IMR-90 (cell line): ENCODE results near the gene APOBEC3H. TPM values are rescaled to one million over a fixed set of nuclear protein-coding genes. Genes with fewer than 3 reads are reported as not detected.

Source experiments
- ATAC-seq: fragments of 200-7000 bp; cut with Tn5 transposase; 2 replicates; pipeline ENCODE4 v1.9.1; 2020; ENCODE audit warnings: low read depth, mild to moderate bottlenecking, moderate library complexity
- BruUV-seq: library from RNA; stranded (reverse); fragments of 400-500 nt; replicated peaks from 2 replicates; lab custom pipeline; 2021; lab: Mats Ljungman, UMichigan
- CTCF ChIA-PET: fragments of 300-600 bp; formaldehyde crosslinking; extraction: SDS; loops from one replicate; lab custom pipeline; 2021; ENCODE audit warnings: antibody characterized with exemption; lab: Yijun Ruan, JAX
- POLR2A ChIA-PET: fragments of 300-600 bp; sonication (Branson Sonifier 250); formaldehyde crosslinking; loops from one replicate; lab custom pipeline; 2022; ENCODE audit warnings: antibody characterized with exemption; ENCODE audit not compliant: unreplicated experiment; lab: Charles Lee
- DNase-seq: peaks from one replicate; pipeline ENCODE4 v3.0.0; 2013
- H2AFZ ChIP-seq: replicated peaks from 2 replicates; pipeline ENCODE3; 2013; ENCODE audit warnings: low read length, mild to moderate bottlenecking; ENCODE audit not compliant: poor library complexity
- H2AK5ac ChIP-seq: 2 replicates; pipeline ENCODE4 v1.6.1; 2013; ENCODE audit warnings: low read depth, low read length, inconsistent platforms
- H2AK9ac ChIP-seq: replicated peaks from 2 replicates; pipeline ENCODE3; 2013; ENCODE audit warnings: mild to moderate bottlenecking, low read depth, low read length, moderate library complexity; ENCODE audit not compliant: poor library complexity
- H2BK120ac ChIP-seq: 2 replicates; pipeline ENCODE4 v1.6.1; 2013; ENCODE audit warnings: low read depth, low read length, inconsistent platforms
- H2BK15ac ChIP-seq: 3 replicates; pipeline ENCODE4 v1.6.1; 2013; ENCODE audit warnings: low read depth, low read length, inconsistent platforms
- H2BK20ac ChIP-seq: 2 replicates; pipeline ENCODE4 v1.6.1; 2013; ENCODE audit warnings: low read depth, mild to moderate bottlenecking, inconsistent platforms, low read length, moderate library complexity
- H2BK5ac ChIP-seq: 2 replicates; pipeline ENCODE4 v1.6.1; 2013; ENCODE audit warnings: mild to moderate bottlenecking, low read depth, low read length, inconsistent platforms; ENCODE audit not compliant: poor library complexity, severe bottlenecking
- H3K14ac ChIP-seq: replicated peaks from 2 replicates; pipeline ENCODE4 v1.6.1; 2013; ENCODE audit warnings: low read depth, low read length, inconsistent platforms
- H3K18ac ChIP-seq: 2 replicates; pipeline ENCODE4 v1.6.1; 2013; ENCODE audit warnings: low read depth, low read length, control low read depth
- H3K23ac ChIP-seq: 2 replicates; pipeline ENCODE4 v1.6.1; 2013; ENCODE audit warnings: low read depth, low read length, inconsistent platforms
- H3K27ac ChIP-seq: 2 replicates; pipeline ENCODE4 v1.5.1; 2013; ENCODE audit warnings: mild to moderate bottlenecking, control low read depth, low read length; ENCODE audit not compliant: insufficient read depth
- H3K27me3 ChIP-seq: 2 replicates; pipeline ENCODE4 v1.6.1; 2013; ENCODE audit warnings: low read length; ENCODE audit not compliant: control insufficient read depth, insufficient read depth
- H3K36me3 ChIP-seq: 2 replicates; pipeline ENCODE4 v1.6.1; 2013; ENCODE audit warnings: low read length, mixed read lengths; ENCODE audit not compliant: control insufficient read depth, insufficient read depth
- H3K4ac ChIP-seq: 2 replicates; pipeline ENCODE4 v1.6.1; 2013; ENCODE audit warnings: low read depth, low read length, inconsistent platforms
- H3K4me1 ChIP-seq: 2 replicates; pipeline ENCODE4 v1.6.1; 2013; ENCODE audit warnings: low read length, mixed read lengths; ENCODE audit not compliant: control insufficient read depth, insufficient read depth
- H3K4me2 ChIP-seq: 2 replicates; pipeline ENCODE4 v1.6.1; 2013; ENCODE audit warnings: low read depth, mild to moderate bottlenecking, control low read depth, low read length, moderate library complexity
- H3K4me3 ChIP-seq: 2 replicates; pipeline ENCODE4 v1.5.1; 2013; ENCODE audit warnings: low read depth, mild to moderate bottlenecking, control low read depth, low read length, moderate library complexity; ENCODE audit not compliant: insufficient read depth
- H3K56ac ChIP-seq: 2 replicates; pipeline ENCODE4 v1.6.1; 2013; ENCODE audit warnings: low read length, inconsistent platforms; ENCODE audit not compliant: insufficient read depth; ENCODE audit errors: extremely low read depth
- H3K79me1 ChIP-seq, 2 experiments: 2 replicates each; pipeline ENCODE4 v1.6.1; 2013; ENCODE audit warnings: low read length in 2 of 2, inconsistent platforms in 1 of 2, low read depth in 1 of 2
- H3K9ac ChIP-seq: 2 replicates; pipeline ENCODE4 v1.6.1; 2013; ENCODE audit warnings: low read depth, low read length, control low read depth
- H3K9me1 ChIP-seq: 2 replicates; pipeline ENCODE4 v1.6.1; 2013; ENCODE audit warnings: low read length, inconsistent platforms; ENCODE audit not compliant: insufficient read depth
- H3K9me3 ChIP-seq: 2 replicates; pipeline ENCODE4 v1.6.1; 2013; ENCODE audit warnings: low read length; ENCODE audit not compliant: control insufficient read depth, insufficient read depth
- H4K20me1 ChIP-seq: 2 replicates; pipeline ENCODE4 v1.6.1; 2013; ENCODE audit warnings: low read length, inconsistent platforms; ENCODE audit not compliant: insufficient read depth
- H4K5ac ChIP-seq: 2 replicates; pipeline ENCODE4 v1.6.1; 2013; ENCODE audit warnings: mild to moderate bottlenecking, low read depth, low read length, control low read depth
- H4K8ac ChIP-seq, 2 experiments: 2 replicates each; pipeline ENCODE4 v1.6.1; 2013; ENCODE audit warnings: low read depth in 2 of 2, low read length in 2 of 2, control low read depth in 1 of 2, inconsistent platforms in 1 of 2
- H4K91ac ChIP-seq: 2 replicates; pipeline ENCODE4 v1.6.1; 2013; ENCODE audit warnings: low read depth, low read length, inconsistent platforms; ENCODE audit not compliant: insufficient read depth
- CEBPB ChIP-seq: IDR thresholded peaks from 2 replicates; pipeline ENCODE4 v1.6.1; 2012; ENCODE audit warnings: low read depth, low read length, improper control_type of control experiment
- CHD1 ChIP-seq: IDR thresholded peaks from 2 replicates; pipeline ENCODE4 v1.6.1; 2012; ENCODE audit warnings: low read depth, low read length, improper control_type of control experiment
- MXI1 ChIP-seq: IDR thresholded peaks from 2 replicates; pipeline ENCODE4 v1.6.1; 2012; ENCODE audit warnings: low read depth, mild to moderate bottlenecking, low read length, moderate library complexity, borderline replicate concordance
- WGBS, 2 experiments: methylation state at CpG; one replicate each; pipeline versions ENCODE4 v1.1.5 to v1.1.7; 2013; ENCODE audit warnings: missing lambda C conversion rate in 2 of 2; ENCODE audit not compliant: insufficient read length in 1 of 2; ENCODE audit errors: extremely low coverage in 2 of 2; 5-methylcytosine and 5-hydroxymethylcytosine counted together
- dilution Hi-C: fragments of 300-500 bp; cut with HindIII; formaldehyde crosslinking; loops from one replicate; pipeline ENCODE4 v1.14.3; 2018; ENCODE audit warnings: low sequenced_read_pairs; ENCODE audit not compliant: unreplicated experiment
- in situ Hi-C: fragments of 300-500 bp; cut with MboI; formaldehyde crosslinking; loops from 3 replicates; pipeline ENCODE4 v1.14.3; 2019; ENCODE audit warnings: low sequenced_read_pairs, inconsistent platforms, mixed read lengths
- intact Hi-C: fragments of 100-400 bp; cut with micrococcal nuclease; formaldehyde crosslinking; loops from 2 replicates; pipeline ENCODE4 v1.10.0; 2022
- polyA plus RNA-seq, 3 experiments: library from polyadenylated mRNA; depleted of rRNA; stranded (reverse); fragments of >200 nt; gene quantifications; 2 replicates each; pipeline ENCODE4 v1.2.3, GENCODE V29; 2012; ENCODE audit warnings: low replicate concordance in 1 of 3
- total RNA-seq: library from RNA; depleted of rRNA; stranded (reverse); fragments of >200 nt; gene quantifications from 2 replicates; pipeline ENCODE4 v1.2.3, GENCODE V29; 2012

The APOBEC3H gene
- total and polyA plus RNA-seq, 2 of the 4 experiments (the other 2 are of a cell fraction) = 0.18 TPM; not detected in 1

- Histone ChIP-seq H3K56ac (no peak overlapping the region), H3K36me3 (no peaks in the 10 kb centered on the region), H3K27me3 (peaks cover 38% of the 10 kb centered on the region), H3K27ac (no peak overlapping the region), H3K18ac (no peak overlapping the region), H3K9me1 (no peaks in the 10 kb centered on the region), H2AK5ac (no peak overlapping the region), H3K23ac (peak overlapping the region; percentile 49; the same call in 1 of the 2 replicates), H3K9ac (no peak overlapping the region), H2AFZ (no peak overlapping the region), H2BK5ac (no peak overlapping the region), H3K9me3 (no peaks in the 10 kb centered on the region), H3K79me1 (no peaks in the 10 kb centered on the region), H3K4ac (no peak overlapping the region), H2BK120ac (no peak overlapping the region), H4K8ac (no peak overlapping the region), H2AK9ac (no peak overlapping the region), H4K5ac (no peak overlapping the region), H3K4me1 (peaks cover 3% of the 10 kb centered on the region; the same call in 1 of the 2 replicates), H4K91ac (no peak overlapping the region), H3K14ac (no peak overlapping the region), H2BK20ac (no peak overlapping the region), H4K20me1 (no peaks in the 10 kb centered on the region), H3K4me3 (no peak overlapping the region), H2BK15ac (no peak overlapping the region), H3K4me2 (no peak overlapping the region)
- dilution Hi-C loops = no loop called here
- ATAC-seq (no peak), DNase-seq (no peak)
- no peak for TF ChIP-seq CEBPB
- no peak for TF ChIP-seq CHD1
- no peak for TF ChIP-seq MXI1
- no TSS peak for BruUV-seq
- in situ Hi-C loops = no loop called here
- intact Hi-C loops = no loop called here
- no CpG with 5 or more reads among the region's 5 CpGs for WGBS, 2 experiments
- ChIA-PET POLR2A (no interaction called here), CTCF (no interaction called here)
Observed at GRCh38 chr22:39088685-39089032, 8.4 kb upstream of the APOBEC3H start.
